OCI-LY3 (cell line): Measurements from ENCODE around the gene MYOCD.

Source experiments
- H2AFZ ChIP-seq: fragments of 200-600, 300-600 bp; shearing (Covaris generic); 2 replicates; pipeline ENCODE4 v1.6.0; 2014; ENCODE audit warnings: antibody characterized with exemption, low read depth, low read length
- H3K27ac ChIP-seq: fragments of 200-600, 300-600 bp; sonication (generic); 2 replicates; pipeline ENCODE4 v1.5.1; 2014; ENCODE audit warnings: mild to moderate bottlenecking, low read length, moderate library complexity, mixed read lengths
- H3K27me3 ChIP-seq: fragments of 200-600, 300-600 bp; sonication (generic); 2 replicates; pipeline ENCODE4 v1.6.1; 2014; ENCODE audit warnings: low read depth, low read length, mixed read lengths
- H3K36me3 ChIP-seq: fragments of 200-600, 300-600 bp; sonication (generic); replicated peaks from 2 replicates; pipeline ENCODE3; 2014; ENCODE audit warnings: low read depth, low read length, mixed read lengths
- H3K4me1 ChIP-seq: fragments of 300-600, 200-600 bp; sonication (generic); 2 replicates; pipeline ENCODE4 v1.6.1; 2014; ENCODE audit warnings: low read length, mixed read lengths
- H3K4me2 ChIP-seq: fragments of 200-600, 300-600 bp; sonication (generic); 2 replicates; pipeline ENCODE4 v1.6.1; 2014; ENCODE audit warnings: low read length, mixed read lengths
- H3K4me3 ChIP-seq: fragments of 300-600, 200-600 bp; sonication (generic); 2 replicates; pipeline ENCODE4 v1.5.1; 2014; ENCODE audit warnings: antibody characterized with exemption, mild to moderate bottlenecking, low read length, moderate library complexity
- H3K79me2 ChIP-seq: fragments of 300-600, 200-600 bp; shearing (Covaris generic); 2 replicates; pipeline ENCODE4 v1.6.1; 2014; ENCODE audit warnings: mild to moderate bottlenecking, low read length, mixed read lengths
- H3K9ac ChIP-seq: fragments of 300-600, 200-600 bp; shearing (Covaris generic); 2 replicates; pipeline ENCODE4 v1.6.0; 2014; ENCODE audit warnings: mild to moderate bottlenecking, low read length, moderate library complexity
- H3K9me3 ChIP-seq: fragments of 200-600, 300-600 bp; shearing (Covaris generic); 2 replicates; pipeline ENCODE4 v1.6.1; 2014; ENCODE audit warnings: low read length, mixed read lengths; ENCODE audit not compliant: insufficient read depth
- H4K20me1 ChIP-seq: fragments of 200-600, 300-600 bp; sonication (generic); 2 replicates; pipeline ENCODE4 v1.6.1; 2016; ENCODE audit warnings: low read length, mixed read lengths; ENCODE audit not compliant: insufficient read depth
- CTCF ChIP-seq: fragments of 200-600, 300-600 bp; sonication (generic); IDR thresholded peaks from 2 replicates; pipeline ENCODE4 v1.5.1; 2014; ENCODE audit warnings: antibody characterized with exemption, low read length, low read depth
- EZH2phosphoT487 ChIP-seq: fragments of 200-600 bp; shearing (Covaris generic); IDR thresholded peaks from 2 replicates; pipeline ENCODE4 v1.6.1; 2018; ENCODE audit warnings: antibody characterized with exemption, mixed run types, low read depth

MYOCD gene

GRCh38 chr17:12624211-12624610 lies 41.5 kb upstream of the MYOCD start:
- no peak overlapping the region for H3K27ac ChIP-seq
- H3K4me2 ChIP-seq: no peak overlapping the region
- H4K20me1 ChIP-seq: no peaks in the 10 kb centered on the region
- H3K9me3 ChIP-seq: no peaks in the 10 kb centered on the region
- H3K27me3 ChIP-seq: no peaks in the 10 kb centered on the region
- H3K79me2 ChIP-seq: no peaks in the 10 kb centered on the region
- H3K4me1 ChIP-seq: peaks cover 11% of the 10 kb centered on the region
- H2AFZ ChIP-seq: no peak overlapping the region
- TF ChIP-seq CTCF: no peak
- no peak for TF ChIP-seq EZH2phosphoT487
- no peak overlapping the region for H3K9ac ChIP-seq
- H3K4me3 ChIP-seq: no peak overlapping the region
- no peaks in the 10 kb centered on the region for H3K36me3 ChIP-seq

GRCh38 chr17:12625092-12625491 lies 40.6 kb upstream of the MYOCD start:
- Histone ChIP-seq H3K9ac (no peak overlapping the region), H2AFZ (no peak overlapping the region), H4K20me1 (no peaks in the 10 kb centered on the region), H3K4me1 (peaks cover 2% of the 10 kb centered on the region; the same call in 1 of the 2 replicates), H3K9me3 (no peaks in the 10 kb centered on the region), H3K4me2 (no peak overlapping the region), H3K36me3 (no peaks in the 10 kb centered on the region), H3K27ac (no peak overlapping the region), H3K79me2 (no peaks in the 10 kb centered on the region), H3K27me3 (no peaks in the 10 kb centered on the region), H3K4me3 (no peak overlapping the region)
- TF ChIP-seq EZH2phosphoT487 (no peak), CTCF (no peak)

- no peaks in the 10 kb centered on the region for H3K9me3 ChIP-seq
- no peaks in the 10 kb centered on the region for H3K27me3 ChIP-seq
- no peak overlapping the region for H3K27ac ChIP-seq
- peaks cover 3% of the 10 kb centered on the region for H3K4me1 ChIP-seq
- H3K36me3 ChIP-seq: no peaks in the 10 kb centered on the region
- no peaks in the 10 kb centered on the region for H4K20me1 ChIP-seq
- H2AFZ ChIP-seq: no peak overlapping the region
- TF ChIP-seq CTCF (no peak), EZH2phosphoT487 (no peak)
- H3K4me3 ChIP-seq: no peak overlapping the region
- H3K9ac ChIP-seq: no peak overlapping the region
- no peak overlapping the region for H3K4me2 ChIP-seq
- no peaks in the 10 kb centered on the region for H3K79me2 ChIP-seq
Measured at GRCh38 chr17:12627177-12627629, 38.5 kb upstream of the MYOCD start.

- Histone ChIP-seq H3K4me3 (no peak overlapping the region), H4K20me1 (no peaks in the 10 kb centered on the region), H3K4me1 (peaks cover 10% of the 10 kb centered on the region), H3K36me3 (no peaks in the 10 kb centered on the region), H3K4me2 (no peak overlapping the region), H3K27ac (no peak overlapping the region), H3K27me3 (no peaks in the 10 kb centered on the region), H2AFZ (no peak overlapping the region), H3K9me3 (no peaks in the 10 kb centered on the region), H3K79me2 (no peaks in the 10 kb centered on the region), H3K9ac (no peak overlapping the region)
- TF ChIP-seq CTCF: no peak
- TF ChIP-seq EZH2phosphoT487: no peak
Measured at GRCh38 chr17:12627781-12628451, 37.8 kb upstream of the MYOCD start.
